RKO (cell line): Measurements from ENCODE around the gene GNAI1.

Source experiments
- DNase-seq: peaks from one replicate; pipeline ENCODE4 v3.0.0-alpha.2; 2016; ENCODE audit warnings: low spot score

The GNAI1 gene

GRCh38 chr7:80213814-80214213 lies 79.2 kb downstream of the GNAI1 start:
- DNase-seq: no peak

GRCh38 chr7:80215734-80216133 lies 81.1 kb downstream of the GNAI1 start:
- DNase-seq: no peak

DNA sequence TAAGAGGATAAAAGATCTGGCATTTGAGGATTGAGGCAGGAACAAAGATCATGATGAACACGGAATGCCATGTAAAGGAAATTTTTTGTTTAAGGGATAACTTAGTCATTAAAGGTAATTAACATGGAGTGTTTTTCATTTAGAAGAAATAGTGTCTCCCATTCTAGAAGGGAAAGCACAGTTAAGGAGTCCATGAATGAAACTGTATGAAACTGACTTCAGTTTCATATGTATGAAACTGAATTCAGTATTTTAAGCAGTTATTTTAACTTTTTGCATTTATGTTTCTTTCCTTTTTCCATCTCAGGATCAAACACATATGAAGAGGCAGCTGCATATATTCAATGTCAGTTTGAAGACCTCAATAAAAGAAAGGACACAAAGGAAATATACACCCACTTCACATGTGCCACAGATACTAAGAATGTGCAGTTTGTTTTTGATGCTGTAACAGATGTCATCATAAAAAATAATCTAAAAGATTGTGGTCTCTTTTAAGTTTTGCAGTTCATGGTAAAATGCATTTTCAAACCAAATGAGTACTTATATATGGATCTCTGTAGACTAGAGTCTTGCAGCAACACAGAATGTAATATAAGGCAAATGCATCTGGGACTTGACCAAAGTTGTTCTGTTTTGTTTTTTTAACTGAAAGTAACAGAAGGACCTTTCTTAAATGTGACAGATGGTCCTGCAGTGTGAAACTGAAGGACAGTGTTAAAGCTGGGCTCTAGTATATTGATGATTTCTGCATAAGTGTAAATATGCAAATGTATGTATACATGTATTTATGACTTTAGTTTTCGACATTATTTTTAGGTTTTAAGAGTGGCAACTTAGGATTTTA lies 82.6 kb downstream of the GNAI1 start:
- DNase-seq: no peak

GRCh38 chr7:80218723-80219122 lies 84.1 kb downstream of the GNAI1 start:
- peak; percentile 83 for DNase-seq

GRCh38 chr7:80220022-80220634 lies 85.5 kb downstream of the GNAI1 start:
- DNase-seq: no peak

GRCh38 chr7:80224415-80224814 lies 89.8 kb downstream of the GNAI1 start:
- no peak for DNase-seq

DNA sequence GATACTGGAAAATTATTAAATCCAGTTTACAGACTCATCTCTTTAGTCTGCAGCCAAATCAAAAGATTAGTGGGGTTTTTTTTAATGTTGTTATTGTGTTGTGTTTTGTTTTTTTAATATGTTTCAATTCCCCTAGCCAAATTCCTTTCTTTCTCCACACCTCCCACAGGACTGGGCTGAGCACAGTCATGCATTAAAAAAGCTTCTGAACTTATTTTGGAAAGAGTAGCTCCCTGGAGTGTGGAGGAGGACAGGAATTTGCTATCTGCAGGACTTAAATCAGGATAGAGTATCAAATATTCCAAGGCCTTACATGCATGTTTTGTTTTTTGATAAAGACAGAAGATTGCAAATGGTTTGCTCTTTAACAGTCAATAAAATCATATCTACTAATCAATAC lies 90.7 kb downstream of the GNAI1 start:
- DNase-seq: no peak

DNA sequence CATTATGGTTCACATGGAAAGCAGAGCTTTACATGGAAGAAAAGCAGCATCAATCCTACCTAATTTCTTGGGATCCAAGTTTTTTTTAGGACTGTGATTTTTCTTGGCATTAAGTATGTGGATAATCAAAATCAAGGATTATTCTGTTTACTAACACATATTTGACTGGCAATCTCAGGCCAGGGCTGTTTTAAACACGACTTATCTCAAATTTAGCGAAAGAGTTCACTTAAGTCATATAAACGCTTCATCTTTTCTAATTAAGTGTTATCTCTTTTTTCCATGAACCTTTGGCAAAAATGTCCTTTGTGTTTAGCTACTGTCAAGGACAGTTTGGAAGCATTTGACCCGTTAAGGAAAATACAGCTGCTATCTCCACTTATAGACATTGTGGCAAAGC lies 92.0 kb downstream of the GNAI1 start:
- no peak for DNase-seq

- no peak for DNase-seq
Observed at GRCh38 chr7:80230327-80230726, 95.7 kb downstream of the GNAI1 start.

- DNase-seq: peak; percentile 6
Observed at GRCh38 chr7:80231707-80232106, 97.1 kb downstream of the GNAI1 start.

- no peak for DNase-seq
Observed at GRCh38 chr7:80232979-80233724, 98.5 kb downstream of the GNAI1 start.

GRCh38 chr7:80235334-80235733 lies 100.7 kb downstream of the GNAI1 start:
- no peak for DNase-seq

- no peak for DNase-seq
Observed at GRCh38 chr7:80236681-80237080, 102.0 kb downstream of the GNAI1 start.

GRCh38 chr7:80240265-80241025 lies 105.8 kb downstream of the GNAI1 start:
- no peak for DNase-seq

DNA sequence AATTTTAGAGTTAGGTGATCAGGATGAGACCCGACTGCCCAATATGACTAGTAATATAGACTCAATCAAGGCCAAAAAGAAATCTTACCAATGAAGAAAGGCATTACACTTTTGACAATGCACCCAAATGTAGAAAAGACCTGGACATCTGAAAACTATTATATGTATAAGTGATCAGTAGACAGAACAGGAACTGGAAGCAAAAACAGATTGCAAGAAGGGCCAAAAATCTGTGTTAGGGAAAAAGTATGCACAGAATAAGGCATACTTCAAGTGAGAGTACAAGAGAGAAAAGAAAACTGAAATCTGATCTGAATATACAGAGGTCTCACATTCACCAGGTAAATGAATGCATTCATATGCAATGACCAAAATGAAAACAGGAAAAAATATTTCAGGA lies 107.0 kb downstream of the GNAI1 start:
- DNase-seq: no peak

GRCh38 chr7:80243425-80243824 lies 108.8 kb downstream of the GNAI1 start:
- DNase-seq: no peak

- DNase-seq: no peak
Observed at GRCh38 chr7:80244206-80244916, 109.7 kb downstream of the GNAI1 start.

DNA sequence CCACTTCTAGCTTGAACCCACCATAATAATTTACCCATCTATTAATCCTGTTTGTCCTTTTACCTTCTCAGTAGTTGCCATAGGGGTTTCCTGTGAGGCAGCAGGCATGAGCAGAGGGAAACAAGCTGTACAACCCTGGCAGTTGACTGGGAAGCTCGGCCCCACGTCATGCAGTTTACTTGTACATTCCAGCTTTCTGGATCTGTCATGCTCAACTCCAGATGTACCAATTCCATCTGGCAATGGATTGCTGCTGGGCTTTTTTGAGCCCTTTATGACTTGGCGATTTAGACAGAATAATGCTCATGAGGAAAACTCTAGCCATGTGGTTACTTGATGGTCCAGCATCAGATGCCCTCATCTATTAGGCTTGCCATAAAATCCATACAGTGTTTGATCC lies 112.5 kb downstream of the GNAI1 start:
- DNase-seq: no peak

GRCh38 chr7:80247891-80248290 lies 113.3 kb downstream of the GNAI1 start:
- no peak for DNase-seq

DNA sequence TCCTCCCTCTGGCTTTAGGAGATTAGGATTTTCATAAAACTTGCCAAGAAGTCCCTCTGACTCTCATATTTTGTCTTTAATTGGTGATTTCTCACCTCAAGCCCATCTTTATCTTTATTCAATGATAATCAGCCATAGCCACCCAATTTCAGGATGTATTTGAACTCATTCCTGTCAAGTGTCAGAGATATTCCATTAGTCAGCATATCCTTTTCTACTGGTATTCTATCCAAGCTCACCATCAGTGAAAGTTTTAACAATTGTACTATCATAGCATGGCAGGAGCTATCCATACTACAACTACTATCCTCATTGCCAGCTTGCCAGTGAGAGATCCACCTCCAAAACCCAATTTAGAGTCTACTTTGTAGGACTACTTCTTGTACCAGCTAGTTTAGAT lies 114.6 kb downstream of the GNAI1 start:
- no peak for DNase-seq

DNA sequence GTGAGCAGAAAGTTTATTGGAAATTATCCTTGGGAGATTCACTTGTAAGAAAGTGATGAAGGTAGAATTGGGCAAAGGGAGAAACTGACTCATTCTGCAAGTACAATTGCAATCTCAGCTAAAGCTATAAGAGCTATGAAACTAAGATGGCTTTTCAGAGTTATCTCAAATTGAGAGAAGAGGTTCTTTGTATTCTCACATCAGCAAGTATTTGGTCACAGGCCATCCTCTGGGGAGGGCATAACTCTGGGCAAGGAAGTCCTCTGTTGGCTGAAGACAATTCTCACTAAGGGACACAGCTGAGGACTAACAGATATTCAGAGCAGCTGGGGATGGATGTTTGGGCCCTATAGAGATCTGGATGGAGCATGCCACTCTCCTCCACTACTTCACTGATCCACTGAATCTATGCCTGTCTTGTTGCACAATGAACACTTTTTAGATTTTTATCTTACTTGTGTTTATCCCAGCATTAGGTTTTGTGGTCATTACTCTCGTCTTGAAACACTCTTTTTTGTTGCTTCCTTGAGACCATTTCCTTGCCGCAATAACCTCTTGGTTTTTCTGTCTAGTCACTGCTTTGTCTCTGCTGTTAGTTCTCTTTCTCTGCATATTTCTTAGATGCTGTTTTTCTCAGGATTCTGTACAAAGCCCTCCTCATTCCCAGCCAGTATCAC lies 115.1 kb downstream of the GNAI1 start:
- DNase-seq: no peak
